GM19239 (cell line): ENCODE measurements around the gene S100A8.
"Not testable (repeated sequence)": the region's sequence is repeated elsewhere in the genome, so short reads cannot be mapped to it uniquely, and the experiment has no call there.

Experiments
- DNase-seq: peaks from one replicate; pipeline ENCODE4 v3.0.0; 2011; ENCODE audit warnings: low spot score; ENCODE audit not compliant: insufficient read length
- FAIRE-seq: peaks from 2 replicates; lab custom pipeline; 2011; peaks lifted over from hg19 to GRCh38; lab: Jason Lieb, UNC

Gene S100A8

DNA sequence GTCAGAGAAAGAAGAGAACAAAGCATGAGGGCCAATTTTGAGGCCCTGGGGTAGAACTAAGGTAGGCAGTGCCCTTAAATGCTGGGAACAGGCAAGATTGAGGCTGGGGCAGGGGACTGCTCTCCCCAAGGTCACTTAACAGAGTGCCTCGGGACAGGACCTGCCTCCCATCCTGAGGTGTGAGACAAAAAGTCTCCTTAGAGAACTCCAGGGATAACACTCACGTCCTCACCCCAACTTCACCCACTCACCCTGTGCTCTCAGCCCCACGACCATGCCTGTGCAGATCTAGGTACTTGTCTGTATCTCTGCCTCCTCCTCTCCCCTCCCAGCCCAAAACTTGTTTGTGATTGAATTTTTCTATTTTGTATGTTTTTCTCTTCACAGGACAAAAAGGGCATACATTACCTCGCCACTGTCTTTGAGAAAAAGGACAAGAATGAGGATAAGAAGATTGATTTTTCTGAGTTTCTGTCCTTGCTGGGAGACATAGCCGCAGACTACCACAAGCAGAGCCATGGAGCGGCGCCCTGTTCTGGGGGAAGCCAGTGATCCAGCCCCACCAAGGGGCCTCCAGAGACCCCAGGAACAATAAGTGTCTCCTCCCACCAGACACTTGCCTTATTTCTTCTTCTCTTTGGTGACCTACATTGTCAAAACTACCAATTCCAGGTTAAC, 28.0 kb upstream of the S100A8 start:
- FAIRE-seq, DNase-seq: not testable (repeated sequence)

DNA sequence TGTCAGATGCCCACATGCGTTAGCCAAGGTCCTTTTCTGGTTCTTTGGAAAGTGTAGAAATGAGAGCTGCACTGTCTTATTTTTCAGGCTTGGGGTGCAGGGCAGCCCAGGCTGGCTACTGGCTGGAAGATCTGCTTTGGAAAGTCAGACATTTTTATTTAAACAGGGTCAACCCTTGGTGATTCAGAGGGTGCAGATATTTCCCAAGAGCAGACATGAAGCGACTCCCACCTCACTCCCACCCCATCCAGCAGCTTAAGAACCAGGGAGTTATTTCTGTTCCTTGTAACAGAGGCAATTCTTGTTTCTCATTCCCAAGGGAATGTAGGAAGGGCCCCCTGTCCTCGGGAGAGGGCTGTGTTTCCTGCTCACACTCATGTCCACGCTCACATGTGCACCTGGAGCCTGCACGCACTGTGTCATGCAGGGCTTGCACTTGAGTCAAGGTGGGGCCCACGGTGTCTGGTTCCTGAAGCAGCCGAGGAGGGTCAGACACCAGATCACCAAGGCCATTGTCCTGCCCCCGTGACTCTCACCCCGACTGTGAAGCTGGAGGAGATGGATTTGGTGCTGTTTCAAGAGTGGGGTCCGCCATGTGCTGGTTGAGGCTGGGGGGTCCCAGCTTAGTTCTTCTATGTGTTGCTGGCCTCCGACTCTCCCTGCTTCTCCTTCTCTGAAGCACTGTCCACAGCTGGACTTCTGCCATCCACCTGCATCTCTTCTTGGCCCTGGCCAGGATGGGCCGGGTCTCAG, 26.4 kb upstream of the S100A8 start:
- FAIRE-seq (no peak), DNase-seq (no peak)

DNA sequence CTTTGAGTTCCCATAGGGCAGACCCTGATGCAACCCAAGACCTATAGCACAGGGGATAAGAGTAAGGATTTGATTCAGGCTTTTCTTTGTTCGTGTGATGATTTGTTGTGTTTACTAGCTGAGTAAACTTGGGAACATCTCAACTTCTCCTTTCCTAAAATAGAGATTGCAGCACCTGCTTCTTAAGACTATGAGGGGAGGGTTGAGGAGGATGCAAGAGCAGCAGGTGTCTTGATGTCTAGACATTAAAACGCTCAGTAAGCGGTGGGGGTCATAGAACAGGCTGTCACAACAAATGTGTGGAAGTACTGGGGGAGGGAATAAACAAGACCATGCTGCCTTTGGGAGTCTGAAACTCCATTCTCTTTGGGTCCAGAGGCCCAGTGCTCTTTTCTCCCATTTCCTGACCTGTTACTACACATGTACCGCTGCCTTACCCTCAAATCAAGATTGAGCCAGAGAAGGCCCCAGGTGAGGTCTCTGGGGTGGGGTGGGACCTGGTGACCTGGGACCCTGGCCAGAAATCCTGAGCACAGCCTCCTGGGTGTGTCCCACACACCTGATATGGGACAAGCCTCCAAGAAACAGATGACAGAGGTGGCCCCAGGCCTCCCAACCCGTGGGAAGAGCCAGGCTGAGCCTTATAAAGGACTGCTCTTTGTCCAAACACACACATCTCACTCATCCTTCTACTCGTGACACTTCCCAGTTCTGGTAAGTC, 25.1 kb upstream of the S100A8 start, which contains the start of gene S100A7A:
S100A7A (plus strand) TSS at position 671 of the 721 bp plus-strand sequence. CDS start 1,563 bp downstream, outside the sequence.
- FAIRE-seq = no peak

DNA sequence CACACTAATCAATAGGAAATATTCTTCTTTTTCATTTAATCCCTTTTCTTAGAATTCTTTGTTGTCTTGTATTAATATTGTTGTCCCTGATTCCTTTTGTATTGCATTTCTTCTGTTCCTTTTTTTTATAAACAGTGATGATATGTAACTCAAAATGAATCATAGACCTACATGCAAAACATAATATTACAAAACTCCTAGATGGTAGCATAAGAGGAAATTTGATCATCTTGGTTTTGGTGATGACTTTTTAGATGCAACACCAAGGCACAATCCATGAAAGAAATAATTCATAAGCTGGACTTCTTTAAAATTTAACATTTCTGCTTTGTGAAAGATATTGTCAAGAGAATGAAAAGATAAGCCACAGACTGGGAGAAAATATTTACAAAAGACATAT, 23.1 kb upstream of the S100A8 start:
- DNase-seq, FAIRE-seq: not testable (repeated sequence)

More for the DNA sequence above, 25.1 kb upstream of the S100A8 start, which contains the start of gene S100A7A:
- DNase-seq = no peak

DNA sequence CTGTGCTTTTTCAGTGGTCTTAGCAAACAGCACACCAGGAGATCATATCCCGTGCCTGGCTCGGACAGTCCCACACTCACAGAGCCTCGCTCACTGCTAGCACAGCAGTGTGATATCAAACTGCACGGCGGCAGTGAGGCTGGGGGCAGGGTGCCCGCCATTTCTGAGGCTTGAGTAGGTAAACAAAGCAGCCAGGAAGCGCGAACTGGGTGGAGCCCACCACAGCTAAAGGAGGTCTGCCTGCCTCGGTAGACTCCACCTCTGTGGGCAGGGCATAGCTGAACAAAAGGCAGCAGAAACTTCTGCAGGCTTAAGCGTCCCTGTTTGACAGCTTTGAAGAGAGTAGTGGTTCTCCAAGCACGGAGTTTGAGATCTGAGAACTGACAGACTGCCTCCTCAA, 16.4 kb upstream of the S100A8 start:
- DNase-seq, FAIRE-seq: not testable (repeated sequence)

DNA sequence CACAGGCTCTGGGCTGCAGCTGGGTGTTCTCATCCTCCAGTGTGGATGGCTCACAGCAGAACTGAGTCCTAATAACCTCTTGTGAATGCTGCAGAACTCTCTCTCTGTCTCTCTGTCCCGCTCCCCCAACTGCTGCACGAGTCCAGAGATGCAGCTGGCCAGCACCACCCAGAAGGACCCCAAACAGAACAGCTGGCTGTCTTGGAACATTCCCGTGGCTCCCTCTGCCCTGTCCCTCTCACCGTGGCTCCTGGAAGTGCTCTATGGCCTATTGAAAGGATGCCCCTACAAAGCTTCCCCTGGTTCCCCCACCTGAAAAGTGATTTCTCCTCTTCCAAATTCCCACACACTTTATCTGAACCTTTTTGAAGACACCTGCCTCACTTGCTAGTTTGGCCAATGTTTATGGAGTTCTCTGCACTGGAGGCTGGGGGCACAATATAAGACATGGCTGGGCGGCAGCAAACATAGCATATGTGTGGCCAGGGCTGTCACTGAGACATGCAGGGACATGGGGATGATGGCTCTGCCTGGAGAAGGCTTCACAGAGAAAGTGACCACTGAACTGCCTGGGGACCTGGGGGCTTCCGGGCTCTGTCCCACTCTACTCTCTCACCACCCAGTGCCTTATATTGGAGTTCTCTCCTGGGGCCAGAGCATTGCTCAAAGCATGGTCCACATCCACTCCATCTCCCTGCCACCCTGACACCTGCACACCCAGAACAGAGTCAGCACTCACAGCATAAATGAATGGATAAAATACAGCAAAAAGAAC, 15.1 kb upstream of the S100A8 start:
- DNase-seq = not testable (repeated sequence)

DNA sequence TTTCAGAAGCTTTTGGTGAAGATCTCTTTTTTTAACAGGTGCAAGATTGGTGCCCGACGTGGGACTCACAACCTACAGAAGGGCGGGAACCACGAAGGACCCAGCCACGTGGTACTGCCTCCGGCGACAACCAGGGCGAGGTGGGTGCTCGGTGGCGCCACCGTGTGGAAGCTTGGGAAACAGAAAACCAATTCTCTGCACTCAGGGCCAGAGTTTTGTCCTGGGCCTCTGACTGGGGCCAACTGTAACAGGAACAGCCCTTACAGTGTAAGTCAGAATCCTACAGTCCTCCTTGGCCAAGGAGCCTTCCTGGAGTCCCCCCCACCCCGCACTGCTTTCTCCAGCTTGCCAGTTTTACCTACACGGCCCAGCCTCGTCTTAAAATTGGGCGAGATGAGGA, 13.9 kb upstream of the S100A8 start:
- FAIRE-seq (no peak), DNase-seq (peak; percentile 48)

More for the DNA sequence above, 15.1 kb upstream of the S100A8 start:
- not testable (repeated sequence) for FAIRE-seq

DNA sequence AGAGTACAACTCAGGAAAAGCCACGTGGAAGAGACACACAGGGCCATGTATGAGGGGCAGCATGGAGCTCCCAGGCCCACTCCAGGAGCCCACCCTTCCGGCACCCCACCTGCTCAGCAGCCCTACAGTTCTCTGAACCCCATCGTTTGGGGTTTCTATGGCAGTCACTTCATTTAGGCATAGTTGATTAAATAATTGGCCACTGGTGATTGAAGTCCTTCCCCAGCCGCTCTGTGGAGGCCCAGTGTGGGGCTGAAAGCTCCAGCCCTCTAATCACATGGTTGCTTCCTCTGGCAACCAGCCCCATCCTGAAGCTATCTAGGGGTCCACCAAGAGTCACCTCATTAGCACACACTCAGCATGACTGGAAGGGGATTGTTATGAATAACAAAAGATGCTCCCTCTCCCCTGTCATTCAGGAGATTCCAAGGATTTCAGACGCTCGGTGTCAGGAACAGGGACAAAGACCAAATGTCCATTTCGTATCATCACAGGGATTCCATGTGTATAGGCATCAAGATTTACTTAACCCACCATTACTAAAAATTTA, 13.3 kb upstream of the S100A8 start:
- FAIRE-seq = no peak
- DNase-seq = no peak

DNA sequence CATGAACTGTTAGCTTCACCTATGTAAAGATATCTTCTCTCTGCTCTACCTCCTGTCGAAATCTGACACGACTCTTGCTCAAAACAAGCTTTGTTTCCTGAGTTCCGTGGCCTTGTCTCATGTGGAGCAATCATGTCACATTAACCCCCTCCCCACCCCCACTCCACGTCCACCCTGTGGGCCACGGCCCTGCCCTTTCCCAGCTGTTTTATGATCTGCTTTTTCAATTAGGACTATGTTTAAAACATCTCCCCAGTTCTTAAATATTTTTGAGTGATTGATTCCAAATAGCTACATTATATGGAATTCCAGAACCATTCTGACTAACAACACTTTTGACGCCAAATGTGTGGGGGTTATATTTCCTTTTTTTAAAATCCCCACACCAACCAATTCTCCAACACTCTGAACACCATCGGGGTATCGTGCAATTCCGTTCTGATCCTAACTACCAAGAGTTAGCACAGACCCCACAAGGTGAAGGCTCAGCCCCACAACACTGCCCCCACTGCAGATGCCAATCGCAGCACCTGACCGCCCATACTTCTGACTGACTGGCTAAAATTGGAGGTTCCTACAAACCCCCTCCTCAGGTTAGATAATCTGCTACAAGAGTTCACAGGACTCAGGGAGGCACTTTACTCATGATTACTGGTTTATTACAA, 12.7 kb upstream of the S100A8 start:
- DNase-seq (no peak), FAIRE-seq (no peak)

DNA sequence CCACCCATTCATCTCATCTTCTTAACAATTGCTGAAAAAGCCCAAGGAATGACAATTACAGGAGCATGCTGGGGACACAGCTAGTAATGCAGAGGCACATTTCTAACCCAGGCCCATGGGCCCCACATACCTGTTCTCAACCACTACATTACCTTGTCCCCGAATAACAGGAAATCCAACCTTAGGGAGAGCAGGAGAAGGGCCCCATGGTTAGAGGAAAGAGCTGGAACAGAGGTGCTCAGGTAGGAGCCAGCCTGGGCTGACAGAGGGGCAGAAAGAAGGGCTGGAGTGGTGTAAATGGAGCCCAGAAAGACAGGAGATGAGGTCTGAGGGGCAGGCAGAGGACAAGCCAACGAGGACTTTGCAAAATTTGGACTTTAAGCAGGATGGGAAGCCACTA, 11.4 kb upstream of the S100A8 start:
- no peak for FAIRE-seq
- no peak for DNase-seq

DNA sequence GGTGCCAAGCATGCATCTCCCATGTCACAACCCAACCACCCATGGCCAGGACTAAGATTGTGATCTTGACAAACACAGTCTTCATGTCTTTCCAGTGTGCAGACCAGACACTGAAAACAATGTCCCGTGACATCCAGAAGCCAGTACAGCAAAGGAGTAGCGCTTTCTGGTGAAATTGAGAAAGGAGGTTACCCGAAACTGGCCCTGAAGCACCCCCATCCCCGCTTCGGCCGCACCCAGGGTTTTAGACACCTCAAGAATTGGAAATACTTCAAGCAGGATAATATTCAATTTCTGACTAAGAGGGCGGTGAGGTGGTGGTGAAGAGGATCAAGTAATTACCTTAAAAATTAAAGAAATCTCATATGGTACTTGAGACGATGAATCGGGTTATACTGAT, 10.6 kb upstream of the S100A8 start:
- no peak for DNase-seq
- no peak for FAIRE-seq

DNA sequence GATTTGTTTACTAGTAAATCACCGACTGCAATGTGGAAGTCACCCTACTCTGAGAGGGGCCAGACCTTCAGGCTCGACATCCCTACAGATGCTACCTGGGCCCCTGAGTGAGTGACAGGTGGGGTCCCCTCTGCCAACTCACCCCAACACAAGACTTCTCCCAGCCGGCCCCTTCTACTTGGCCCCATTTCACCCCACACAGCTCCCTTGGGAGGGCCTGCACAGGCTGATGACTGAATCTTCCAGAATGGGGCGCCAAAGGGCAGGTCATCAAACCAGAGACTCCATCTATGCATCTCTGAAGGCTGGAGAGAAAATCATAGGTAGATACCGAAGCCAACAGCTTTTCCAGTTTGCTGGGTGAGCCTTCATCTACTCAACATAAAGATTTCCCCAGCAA, 9.4 kb upstream of the S100A8 start:
- FAIRE-seq (no peak), DNase-seq (no peak)

DNA sequence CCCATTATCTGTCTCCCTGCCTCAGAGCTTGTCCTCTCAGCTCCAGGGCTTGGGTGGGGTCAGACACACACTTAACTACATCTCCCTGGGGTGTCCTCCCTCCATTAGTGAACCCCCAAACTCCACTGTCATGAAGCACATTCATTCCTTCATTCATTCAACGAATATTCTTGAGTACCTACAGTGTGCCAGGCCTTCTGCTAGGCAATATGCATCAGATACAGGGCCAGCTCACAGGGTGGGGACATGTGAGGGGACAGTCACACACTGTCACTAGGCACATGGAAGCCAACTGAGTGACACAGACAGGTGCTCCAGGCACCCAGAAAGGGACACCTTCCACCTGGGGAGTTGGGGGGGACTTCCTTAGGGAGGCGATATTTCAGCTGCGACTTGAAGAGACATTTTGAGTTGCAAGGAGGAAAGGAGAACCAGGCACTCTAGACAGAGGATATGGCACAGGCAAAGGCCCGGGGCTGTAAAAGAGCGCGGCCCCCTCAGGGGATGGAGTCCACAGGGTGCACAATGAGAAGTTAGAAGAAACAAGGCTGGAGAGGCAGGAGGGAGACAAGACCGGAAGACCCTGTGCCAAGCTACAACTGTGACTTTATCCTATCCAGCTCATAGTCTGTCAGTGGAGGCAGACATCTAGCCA, 8.7 kb upstream of the S100A8 start:
- FAIRE-seq (no peak), DNase-seq (no peak)

DNA sequence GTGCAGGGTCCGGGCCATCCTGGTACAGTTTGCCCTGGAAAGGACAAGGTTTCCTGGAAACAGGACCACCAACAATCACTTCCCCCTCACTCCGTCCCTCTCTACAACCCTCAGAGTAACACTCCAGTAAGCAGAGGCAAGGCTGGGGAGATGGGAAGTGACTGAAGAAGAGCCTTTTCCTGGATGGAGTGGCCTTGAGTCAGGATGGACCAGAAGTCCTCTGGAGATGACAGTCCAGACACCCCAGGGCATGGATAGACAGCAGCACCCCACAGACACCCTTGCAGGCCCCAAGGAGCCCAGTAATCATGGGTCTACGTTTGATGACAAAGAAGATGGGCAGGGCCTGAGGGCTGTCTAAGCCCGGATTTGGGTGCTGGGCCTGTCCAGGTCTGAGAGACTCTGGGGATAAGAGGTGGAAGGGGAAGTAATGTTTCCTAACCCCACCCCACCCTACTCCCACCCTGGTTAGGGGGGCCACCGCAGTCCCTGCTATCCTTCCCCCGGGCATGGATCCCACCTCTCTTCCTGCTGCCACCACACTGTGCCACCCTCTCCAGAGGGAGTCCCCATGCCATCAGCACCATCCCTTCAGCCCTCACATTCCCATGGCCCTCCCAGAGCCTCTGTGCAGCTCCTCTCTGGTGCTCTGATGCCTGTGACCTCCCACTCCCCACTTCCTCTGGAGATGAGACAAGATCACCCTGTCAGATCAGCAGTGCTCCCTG, 7.2 kb upstream of the S100A8 start:
- DNase-seq (no peak), FAIRE-seq (no peak)

DNA sequence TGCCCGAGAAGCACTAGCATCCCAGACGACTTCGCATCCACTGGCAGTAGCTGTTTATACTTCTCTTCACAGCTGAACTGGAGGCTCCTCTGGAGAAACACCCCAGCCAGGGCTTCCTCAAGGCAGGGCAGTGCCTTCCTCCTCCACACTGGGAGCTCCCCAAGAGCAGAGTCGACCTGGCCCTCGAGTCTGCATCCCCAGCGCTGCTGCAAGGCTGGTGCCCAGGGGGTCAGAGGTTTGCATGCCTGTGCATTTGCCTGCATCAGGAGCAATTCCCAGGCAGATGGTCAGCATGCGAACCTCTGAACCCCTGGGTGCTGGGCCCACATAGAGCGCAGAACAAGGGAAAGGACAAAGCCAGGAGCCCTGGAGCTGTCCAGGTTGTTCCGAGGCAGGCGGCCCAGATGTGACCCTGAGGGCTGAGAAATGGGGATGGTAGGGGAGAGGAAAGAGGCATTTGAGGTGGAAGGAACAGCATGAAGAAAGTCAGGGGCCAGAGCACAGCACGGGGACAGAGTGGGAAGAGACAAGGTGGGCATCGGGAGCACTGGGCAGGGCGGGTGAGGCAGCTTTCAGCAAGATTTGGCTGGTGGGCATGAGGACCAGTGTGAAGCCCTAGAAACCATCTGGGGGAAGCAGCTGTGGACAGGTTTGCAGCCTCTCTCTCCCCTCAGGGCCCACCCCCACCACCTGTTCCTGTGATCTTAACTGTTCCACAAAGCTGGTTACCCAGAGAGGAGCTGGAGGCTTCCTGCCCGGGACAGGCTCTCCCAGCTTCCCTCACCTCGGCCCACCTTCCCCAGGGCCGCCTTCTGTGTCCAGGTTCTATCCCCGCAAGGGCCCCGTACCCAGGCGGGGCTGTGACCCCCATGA, 6.4 kb upstream of the S100A8 start:
- FAIRE-seq (no peak), DNase-seq (no peak)

DNA sequence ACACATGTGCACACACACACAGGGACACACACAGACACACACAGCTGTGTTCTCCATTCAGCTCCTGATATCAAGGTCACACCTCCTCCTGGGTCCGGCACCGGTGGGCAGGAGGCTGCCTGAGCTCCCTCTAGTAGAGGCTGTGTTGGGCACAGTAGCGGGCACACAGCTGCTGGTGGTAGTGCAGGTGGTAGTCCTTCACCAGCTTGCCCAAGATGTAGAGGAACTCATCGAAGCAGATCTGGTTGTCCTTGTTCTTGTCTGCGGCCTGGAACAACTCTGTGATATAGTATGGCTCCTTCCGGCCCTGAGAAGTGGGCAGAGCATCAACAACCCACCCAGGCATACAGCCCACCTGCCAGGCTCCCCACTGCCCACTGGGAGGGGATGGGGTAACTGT, 5.6 kb upstream of the S100A8 start:
- no peak for FAIRE-seq
- no peak for DNase-seq

DNA sequence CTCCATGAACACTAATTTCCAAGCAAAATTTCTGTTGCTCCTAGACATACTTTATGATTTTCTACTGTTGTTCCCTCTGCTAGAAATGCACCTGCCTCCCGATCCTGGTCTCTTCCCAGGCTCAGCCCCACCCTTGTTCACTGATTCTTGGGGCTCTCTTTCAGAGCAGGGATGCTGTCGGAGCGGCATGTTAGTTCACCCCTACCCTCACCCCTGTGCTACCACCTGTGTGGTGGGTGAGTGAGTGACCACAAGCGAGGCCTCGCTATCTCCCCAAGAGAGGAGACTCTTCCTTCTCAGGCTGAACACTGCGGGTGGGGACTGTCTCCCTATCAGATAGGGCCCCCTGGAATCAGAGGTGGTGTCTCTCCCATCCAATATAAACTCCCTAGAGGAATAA, 4.9 kb upstream of the S100A8 start:
- no peak for DNase-seq
- FAIRE-seq = no peak
